Ascending aorta (tissue), 2 donors: ENCODE results near the gene ARL10. TPM values are rescaled to one million over a fixed set of nuclear protein-coding genes. Genes with fewer than 3 reads are reported as not detected.

Source experiments
- DNase-seq, 2 donors: peaks; one replicate each; pipeline ENCODE4 v3.0.0-alpha.2; 2019; ENCODE audit warnings: low spot score in 2 of 2
- H3K27ac ChIP-seq, 2 donors: fragments of 200-600 bp; sonication (generic); one replicate each; pipeline ENCODE4 v1.5.1; 2016 to 2017; ENCODE audit warnings: mild to moderate bottlenecking in 1 of 2
- H3K27me3 ChIP-seq: fragments of 200-600 bp; sonication (generic); one replicate; pipeline ENCODE4 v1.5.1; 2017
- H3K36me3 ChIP-seq, 2 donors: fragments of 200-600 bp; sonication (generic); one replicate each; pipeline ENCODE4 v1.5.1; 2016
- H3K4me1 ChIP-seq, 2 donors: fragments of 200-600 bp; sonication (generic); one replicate each; pipeline ENCODE4 v1.5.1; 2016 to 2017; ENCODE audit warnings: mild to moderate bottlenecking in 1 of 2
- H3K4me3 ChIP-seq, 2 donors: fragments of 200-600 bp; sonication (generic); one replicate each; pipeline ENCODE4 v1.5.1; 2016 to 2017; ENCODE audit warnings: mild to moderate bottlenecking in 1 of 2
- H3K9me3 ChIP-seq, 2 donors: fragments of 200-600 bp; sonication (generic); one replicate each; pipeline ENCODE4 v1.5.1; 2016
- intact Hi-C: fragments of 100-400 bp; cut with DNase I; formaldehyde crosslinking; loops from one replicate; pipeline ENCODE4 v1.15.1; 2023
- total RNA-seq: library from RNA; depleted of rRNA; stranded (reverse); fragments of >200 nt; gene quantifications from one replicate; pipeline ENCODE4 v1.1.0, GENCODE V29; 2016
- TF ChIP-seq, protein P1 (sequence below), 3 experiments: fragments of 200-600 bp in 2 of 3; fragments of 450-650 bp in 1 of 3; sonication (generic) in 2 of 3; IDR thresholded peaks; one replicate each; pipeline ENCODE4 v1.5.1; 2016 to 2019; ENCODE audit warnings: antibody characterized with exemption in 3 of 3, mild to moderate bottlenecking in 1 of 3, moderate library complexity in 1 of 3

The ARL10 gene
- total RNA-seq, 1 donor from 2014 or later: 2.7 TPM

GRCh38 chr5:176397736-176398420 is 32.6 kb downstream of the ARL10 start:
- Histone ChIP-seq H3K36me3 (peaks cover 6 to 43% of the 10 kb centered on the region in 2 donors), H3K27ac (no peak overlapping the region), H3K9me3 (no peaks in the 10 kb centered on the region), H3K4me1 (no peaks in the 10 kb centered on the region), H3K4me3 (no peak overlapping the region), H3K27me3 (no peaks in the 10 kb centered on the region)
- TF ChIP-seq, protein P1, sequence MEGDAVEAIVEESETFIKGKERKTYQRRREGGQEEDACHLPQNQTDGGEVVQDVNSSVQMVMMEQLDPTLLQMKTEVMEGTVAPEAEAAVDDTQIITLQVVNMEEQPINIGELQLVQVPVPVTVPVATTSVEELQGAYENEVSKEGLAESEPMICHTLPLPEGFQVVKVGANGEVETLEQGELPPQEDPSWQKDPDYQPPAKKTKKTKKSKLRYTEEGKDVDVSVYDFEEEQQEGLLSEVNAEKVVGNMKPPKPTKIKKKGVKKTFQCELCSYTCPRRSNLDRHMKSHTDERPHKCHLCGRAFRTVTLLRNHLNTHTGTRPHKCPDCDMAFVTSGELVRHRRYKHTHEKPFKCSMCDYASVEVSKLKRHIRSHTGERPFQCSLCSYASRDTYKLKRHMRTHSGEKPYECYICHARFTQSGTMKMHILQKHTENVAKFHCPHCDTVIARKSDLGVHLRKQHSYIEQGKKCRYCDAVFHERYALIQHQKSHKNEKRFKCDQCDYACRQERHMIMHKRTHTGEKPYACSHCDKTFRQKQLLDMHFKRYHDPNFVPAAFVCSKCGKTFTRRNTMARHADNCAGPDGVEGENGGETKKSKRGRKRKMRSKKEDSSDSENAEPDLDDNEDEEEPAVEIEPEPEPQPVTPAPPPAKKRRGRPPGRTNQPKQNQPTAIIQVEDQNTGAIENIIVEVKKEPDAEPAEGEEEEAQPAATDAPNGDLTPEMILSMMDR (IDR thresholded peaks at IDR 0.05): no peak
- intact Hi-C loops: no loop called here
- no peak for DNase-seq

DNA sequence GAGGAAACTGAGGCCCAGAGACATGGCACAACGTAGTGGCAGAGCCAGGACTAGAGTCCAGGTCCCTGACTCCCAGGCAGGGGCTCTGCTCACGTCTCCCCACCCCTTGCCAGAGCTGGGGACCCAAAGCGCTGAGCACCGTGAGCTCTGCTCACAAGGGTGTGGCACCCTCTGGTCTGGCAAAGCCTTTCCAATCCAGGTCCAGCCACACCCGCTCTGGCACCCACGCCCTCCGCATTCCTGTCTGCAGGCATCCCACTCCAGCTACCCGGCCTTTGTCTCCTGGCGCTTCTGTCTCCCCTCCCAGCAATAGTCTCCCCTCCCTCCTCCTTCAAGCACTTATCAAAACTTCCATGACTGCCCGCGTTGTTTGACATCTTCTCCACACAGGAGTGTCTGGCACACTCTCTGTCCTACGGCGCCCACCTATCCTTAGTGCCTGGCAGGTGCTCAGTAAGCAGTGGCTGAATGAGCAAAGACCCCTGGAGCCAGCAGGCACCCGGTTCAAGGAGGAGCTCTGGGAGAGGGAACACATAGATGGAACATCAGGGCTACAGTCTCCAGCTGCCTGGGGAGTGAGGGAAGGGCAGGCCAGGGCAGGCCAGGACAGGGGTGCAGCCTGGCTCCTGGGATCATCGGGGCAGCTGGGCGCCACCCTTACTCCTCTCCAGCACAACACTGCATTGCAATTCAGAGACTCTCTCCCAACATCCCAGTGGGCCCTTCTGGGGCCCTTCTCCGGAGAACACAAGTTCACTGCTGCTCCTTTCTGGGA is 35.3 kb downstream of the ARL10 start:
- Histone ChIP-seq H3K9me3 (no peaks in the 10 kb centered on the region), H3K36me3 (peaks cover 6 to 38% of the 10 kb centered on the region in 2 donors), H3K4me3 (no peak overlapping the region), H3K27ac (no peak overlapping the region), H3K27me3 (no peaks in the 10 kb centered on the region), H3K4me1 (no peaks in the 10 kb centered on the region)
- DNase-seq: no peak
- intact Hi-C loops: no loop called here
- TF ChIP-seq, protein P1 (IDR thresholded peaks at IDR 0.05): no peak

- Histone ChIP-seq H3K27me3 (no peaks in the 10 kb centered on the region), H3K36me3 (peaks cover 15 to 39% of the 10 kb centered on the region in 2 donors), H3K27ac (no peak overlapping the region), H3K4me3 (no peak overlapping the region), H3K9me3 (no peaks in the 10 kb centered on the region), H3K4me1 (no peaks in the 10 kb centered on the region)
- DNase-seq: no peak
- TF ChIP-seq, protein P1 (IDR thresholded peaks at IDR 0.05): no peak
- intact Hi-C loops: no loop called here
Measured at GRCh38 chr5:176401281-176402205, 36.3 kb downstream of the ARL10 start.

GRCh38 chr5:176405656-176406435 is 40.6 kb downstream of the ARL10 start:
- DNase-seq: no peak
- Histone ChIP-seq H3K27ac (no peak overlapping the region), H3K36me3 (peaks cover 32 to 59% of the 10 kb centered on the region in 2 donors), H3K4me1 (no peaks in the 10 kb centered on the region), H3K9me3 (no peaks in the 10 kb centered on the region), H3K4me3 (no peak overlapping the region), H3K27me3 (no peaks in the 10 kb centered on the region)
- TF ChIP-seq, protein P1 (IDR thresholded peaks at IDR 0.05): no peak
- intact Hi-C loops: no loop called here
